ENCODE results near the gene SMIM21.
A peak's percentile ranks its signal among the peaks of the same experiment; 100 is the strongest.

SMIM21 gene

GRCh38 chr18:75462178-75462832 lies 34.8 kb upstream of the SMIM21 start:
- Histone ChIP-seq H3K27me3 (ENCODE audit: control insufficient read depth, insufficient read depth, low read length) (no peaks in the 10 kb centered on the region), H2AFZ (no peak overlapping the region), H3K79me2 (no peaks in the 10 kb centered on the region), H3K36me3 (ENCODE audit: control insufficient read depth, insufficient read depth, low read length) (no peaks in the 10 kb centered on the region), H3K4me1 (no peaks in the 10 kb centered on the region), H3K27ac (no peak overlapping the region), H3K4me2 (ENCODE audit: low read length) (no peak overlapping the region), H3K9ac (no peak overlapping the region), H3K9me3 (ENCODE audit: control insufficient read depth, low read length) (no peaks in the 10 kb centered on the region), H3K4me3 (ENCODE audit: low read depth, low read length) (no peak overlapping the region)
- TF ChIP-seq, protein P1, sequence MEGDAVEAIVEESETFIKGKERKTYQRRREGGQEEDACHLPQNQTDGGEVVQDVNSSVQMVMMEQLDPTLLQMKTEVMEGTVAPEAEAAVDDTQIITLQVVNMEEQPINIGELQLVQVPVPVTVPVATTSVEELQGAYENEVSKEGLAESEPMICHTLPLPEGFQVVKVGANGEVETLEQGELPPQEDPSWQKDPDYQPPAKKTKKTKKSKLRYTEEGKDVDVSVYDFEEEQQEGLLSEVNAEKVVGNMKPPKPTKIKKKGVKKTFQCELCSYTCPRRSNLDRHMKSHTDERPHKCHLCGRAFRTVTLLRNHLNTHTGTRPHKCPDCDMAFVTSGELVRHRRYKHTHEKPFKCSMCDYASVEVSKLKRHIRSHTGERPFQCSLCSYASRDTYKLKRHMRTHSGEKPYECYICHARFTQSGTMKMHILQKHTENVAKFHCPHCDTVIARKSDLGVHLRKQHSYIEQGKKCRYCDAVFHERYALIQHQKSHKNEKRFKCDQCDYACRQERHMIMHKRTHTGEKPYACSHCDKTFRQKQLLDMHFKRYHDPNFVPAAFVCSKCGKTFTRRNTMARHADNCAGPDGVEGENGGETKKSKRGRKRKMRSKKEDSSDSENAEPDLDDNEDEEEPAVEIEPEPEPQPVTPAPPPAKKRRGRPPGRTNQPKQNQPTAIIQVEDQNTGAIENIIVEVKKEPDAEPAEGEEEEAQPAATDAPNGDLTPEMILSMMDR (IDR thresholded peaks at IDR 0.05), result no peak

DNA sequence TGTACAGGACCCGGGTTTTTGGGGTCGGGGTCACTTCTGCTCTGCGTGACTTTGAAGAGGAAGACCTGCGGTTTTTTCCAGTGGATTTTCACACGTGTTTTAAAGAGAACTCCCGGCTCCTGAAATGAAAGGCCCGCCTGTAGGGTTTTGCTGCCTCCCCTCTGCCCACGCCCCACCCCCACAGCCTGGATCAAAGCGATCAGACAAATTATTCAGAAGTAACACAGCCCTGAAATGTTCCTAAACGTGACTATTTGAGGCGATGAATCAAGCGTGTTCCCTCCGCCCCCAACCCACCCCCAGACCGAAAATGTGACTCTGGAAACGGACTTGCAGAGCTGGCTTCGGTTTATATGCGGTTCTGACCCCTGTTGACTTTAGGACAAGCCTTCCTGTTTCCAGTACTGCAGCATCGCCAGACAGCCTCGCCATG lies 28.7 kb upstream of the SMIM21 start:
- Histone ChIP-seq H3K4me1 (no peaks in the 10 kb centered on the region), H3K36me3 (ENCODE audit: control insufficient read depth, insufficient read depth, low read length) (no peaks in the 10 kb centered on the region), H3K27me3 (ENCODE audit: control insufficient read depth, insufficient read depth, low read length) (no peaks in the 10 kb centered on the region), H3K4me2 (ENCODE audit: low read length) (peak overlapping the region; percentile 71), H2AFZ (peak overlapping the region; percentile 63), H3K79me2 (no peaks in the 10 kb centered on the region), H3K27ac (no peak overlapping the region), H3K9ac (no peak overlapping the region), H3K4me3 (ENCODE audit: low read depth, low read length) (peak overlapping the region; percentile 52), H3K9me3 (ENCODE audit: control insufficient read depth, low read length) (no peaks in the 10 kb centered on the region)
- TF ChIP-seq, protein P1 (IDR thresholded peaks at IDR 0.05), result no peak

- no peak overlapping the region for H3K9ac ChIP-seq
- TF ChIP-seq, protein P1 (IDR thresholded peaks at IDR 0.05), result no peak
- peak overlapping the region; percentile 71 for H3K4me2 ChIP-seq (ENCODE audit: low read length)
- no peaks in the 10 kb centered on the region for H3K27me3 ChIP-seq (ENCODE audit: control insufficient read depth, insufficient read depth, low read length)
- H3K4me3 ChIP-seq (ENCODE audit: low read depth, low read length), result peak overlapping the region; percentile 52
- no peaks in the 10 kb centered on the region for H3K4me1 ChIP-seq
- H3K36me3 ChIP-seq (ENCODE audit: control insufficient read depth, insufficient read depth, low read length), result no peaks in the 10 kb centered on the region
- H3K79me2 ChIP-seq, result no peaks in the 10 kb centered on the region
- H3K9me3 ChIP-seq (ENCODE audit: control insufficient read depth, low read length), result no peaks in the 10 kb centered on the region
- H3K27ac ChIP-seq, result no peak overlapping the region
- peak overlapping the region; percentile 63 for H2AFZ ChIP-seq
These were observed 28.0 kb upstream of the SMIM21 start for GRCh38 chr18:75455249-75456198.

DNA sequence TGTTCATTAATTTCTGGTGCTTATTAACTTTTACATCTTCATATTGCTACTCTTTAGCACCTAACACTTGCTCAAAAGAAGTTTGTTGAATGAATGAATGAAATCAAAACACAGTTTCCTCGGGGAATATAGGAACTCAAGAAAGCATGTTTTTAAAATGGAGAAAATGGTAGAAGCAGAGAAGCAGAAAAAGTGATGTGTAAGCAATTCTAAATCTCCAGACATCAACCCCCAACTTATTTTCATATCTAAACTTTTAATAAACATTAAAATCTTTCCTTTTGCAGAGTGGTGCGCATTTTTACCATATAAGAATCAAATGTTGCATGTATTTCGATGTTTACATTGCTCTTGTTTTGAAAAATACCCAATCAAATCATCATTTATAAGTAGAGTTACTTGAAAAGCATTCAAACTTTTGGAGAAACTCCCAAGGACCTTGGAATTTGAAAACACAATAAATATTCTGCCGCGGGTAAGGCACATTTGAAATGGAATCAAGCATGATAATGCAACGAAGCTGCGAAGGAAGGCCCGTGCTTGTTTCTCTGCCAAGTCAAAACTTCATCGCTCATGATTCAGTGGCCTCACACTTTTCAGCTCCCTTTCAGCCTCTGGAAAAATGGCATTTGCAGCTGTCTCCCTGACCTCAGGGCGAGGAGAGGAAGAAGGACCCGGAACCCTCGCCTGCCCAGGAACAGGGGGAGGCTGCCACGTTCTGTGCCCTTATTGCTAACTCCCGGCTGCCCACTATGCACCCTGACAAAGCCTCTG lies 26.7 kb upstream of the SMIM21 start:
- Histone ChIP-seq H3K36me3 (ENCODE audit: control insufficient read depth, insufficient read depth, low read length) (no peaks in the 10 kb centered on the region), H3K27me3 (ENCODE audit: control insufficient read depth, insufficient read depth, low read length) (no peaks in the 10 kb centered on the region), H3K27ac (no peak overlapping the region), H3K4me1 (no peaks in the 10 kb centered on the region), H3K79me2 (no peaks in the 10 kb centered on the region), H3K4me2 (ENCODE audit: low read length) (no peak overlapping the region), H3K9me3 (ENCODE audit: control insufficient read depth, low read length) (no peaks in the 10 kb centered on the region), H3K4me3 (ENCODE audit: low read depth, low read length) (no peak overlapping the region), H3K9ac (no peak overlapping the region), H2AFZ (no peak overlapping the region)
- TF ChIP-seq, protein P1 (IDR thresholded peaks at IDR 0.05), result no peak
